IMR-90 (cell line): Measurements from ENCODE around the gene CAMTA1. TPM values are rescaled to one million over a fixed set of nuclear protein-coding genes. Genes with fewer than 3 reads are reported as not detected.

Experiments
- ATAC-seq: fragments of 200-7000 bp; cut with Tn5 transposase; 2 replicates; pipeline ENCODE4 v1.9.1; 2020; ENCODE audit warnings: low read depth, mild to moderate bottlenecking, moderate library complexity
- BruUV-seq: library from RNA; stranded (reverse); fragments of 400-500 nt; replicated peaks from 2 replicates; lab custom pipeline; 2021; lab: Mats Ljungman, UMichigan
- CTCF ChIA-PET: fragments of 300-600 bp; formaldehyde crosslinking; extraction: SDS; loops from one replicate; lab custom pipeline; 2021; ENCODE audit warnings: antibody characterized with exemption; lab: Yijun Ruan, JAX
- POLR2A ChIA-PET: fragments of 300-600 bp; sonication (Branson Sonifier 250); formaldehyde crosslinking; loops from one replicate; lab custom pipeline; 2022; ENCODE audit warnings: antibody characterized with exemption; ENCODE audit not compliant: unreplicated experiment; lab: Charles Lee
- DNase-seq: peaks from one replicate; pipeline ENCODE4 v3.0.0; 2013
- H2AFZ ChIP-seq: replicated peaks from 2 replicates; pipeline ENCODE3; 2013; ENCODE audit warnings: low read length, mild to moderate bottlenecking; ENCODE audit not compliant: poor library complexity
- H2AK5ac ChIP-seq: 2 replicates; pipeline ENCODE4 v1.6.1; 2013; ENCODE audit warnings: low read depth, low read length, inconsistent platforms
- H2AK9ac ChIP-seq: replicated peaks from 2 replicates; pipeline ENCODE3; 2013; ENCODE audit warnings: mild to moderate bottlenecking, low read depth, low read length, moderate library complexity; ENCODE audit not compliant: poor library complexity
- H2BK120ac ChIP-seq: 2 replicates; pipeline ENCODE4 v1.6.1; 2013; ENCODE audit warnings: low read depth, low read length, inconsistent platforms
- H2BK15ac ChIP-seq: 3 replicates; pipeline ENCODE4 v1.6.1; 2013; ENCODE audit warnings: low read depth, low read length, inconsistent platforms
- H2BK20ac ChIP-seq: 2 replicates; pipeline ENCODE4 v1.6.1; 2013; ENCODE audit warnings: low read depth, mild to moderate bottlenecking, inconsistent platforms, low read length, moderate library complexity
- H2BK5ac ChIP-seq: 2 replicates; pipeline ENCODE4 v1.6.1; 2013; ENCODE audit warnings: mild to moderate bottlenecking, low read depth, low read length, inconsistent platforms; ENCODE audit not compliant: poor library complexity, severe bottlenecking
- H3K14ac ChIP-seq: replicated peaks from 2 replicates; pipeline ENCODE4 v1.6.1; 2013; ENCODE audit warnings: low read depth, low read length, inconsistent platforms
- H3K18ac ChIP-seq: 2 replicates; pipeline ENCODE4 v1.6.1; 2013; ENCODE audit warnings: low read depth, low read length, control low read depth
- H3K23ac ChIP-seq: 2 replicates; pipeline ENCODE4 v1.6.1; 2013; ENCODE audit warnings: low read depth, low read length, inconsistent platforms
- H3K27ac ChIP-seq: 2 replicates; pipeline ENCODE4 v1.5.1; 2013; ENCODE audit warnings: mild to moderate bottlenecking, control low read depth, low read length; ENCODE audit not compliant: insufficient read depth
- H3K27me3 ChIP-seq: 2 replicates; pipeline ENCODE4 v1.6.1; 2013; ENCODE audit warnings: low read length; ENCODE audit not compliant: control insufficient read depth, insufficient read depth
- H3K36me3 ChIP-seq: 2 replicates; pipeline ENCODE4 v1.6.1; 2013; ENCODE audit warnings: low read length, mixed read lengths; ENCODE audit not compliant: control insufficient read depth, insufficient read depth
- H3K4ac ChIP-seq: 2 replicates; pipeline ENCODE4 v1.6.1; 2013; ENCODE audit warnings: low read depth, low read length, inconsistent platforms
- H3K4me1 ChIP-seq: 2 replicates; pipeline ENCODE4 v1.6.1; 2013; ENCODE audit warnings: low read length, mixed read lengths; ENCODE audit not compliant: control insufficient read depth, insufficient read depth
- H3K4me2 ChIP-seq: 2 replicates; pipeline ENCODE4 v1.6.1; 2013; ENCODE audit warnings: low read depth, mild to moderate bottlenecking, control low read depth, low read length, moderate library complexity
- H3K4me3 ChIP-seq: 2 replicates; pipeline ENCODE4 v1.5.1; 2013; ENCODE audit warnings: low read depth, mild to moderate bottlenecking, control low read depth, low read length, moderate library complexity; ENCODE audit not compliant: insufficient read depth
- H3K56ac ChIP-seq: 2 replicates; pipeline ENCODE4 v1.6.1; 2013; ENCODE audit warnings: low read length, inconsistent platforms; ENCODE audit not compliant: insufficient read depth; ENCODE audit errors: extremely low read depth
- H3K79me1 ChIP-seq, 2 experiments: 2 replicates each; pipeline ENCODE4 v1.6.1; 2013; ENCODE audit warnings: low read length in 2 of 2, inconsistent platforms in 1 of 2, low read depth in 1 of 2
- H3K9ac ChIP-seq: 2 replicates; pipeline ENCODE4 v1.6.1; 2013; ENCODE audit warnings: low read depth, low read length, control low read depth
- H3K9me1 ChIP-seq: 2 replicates; pipeline ENCODE4 v1.6.1; 2013; ENCODE audit warnings: low read length, inconsistent platforms; ENCODE audit not compliant: insufficient read depth
- H3K9me3 ChIP-seq: 2 replicates; pipeline ENCODE4 v1.6.1; 2013; ENCODE audit warnings: low read length; ENCODE audit not compliant: control insufficient read depth, insufficient read depth
- H4K20me1 ChIP-seq: 2 replicates; pipeline ENCODE4 v1.6.1; 2013; ENCODE audit warnings: low read length, inconsistent platforms; ENCODE audit not compliant: insufficient read depth
- H4K5ac ChIP-seq: 2 replicates; pipeline ENCODE4 v1.6.1; 2013; ENCODE audit warnings: mild to moderate bottlenecking, low read depth, low read length, control low read depth
- H4K8ac ChIP-seq, 2 experiments: 2 replicates each; pipeline ENCODE4 v1.6.1; 2013; ENCODE audit warnings: low read depth in 2 of 2, low read length in 2 of 2, control low read depth in 1 of 2, inconsistent platforms in 1 of 2
- H4K91ac ChIP-seq: 2 replicates; pipeline ENCODE4 v1.6.1; 2013; ENCODE audit warnings: low read depth, low read length, inconsistent platforms; ENCODE audit not compliant: insufficient read depth
- BHLHE40 ChIP-seq: fragments of 150-350 bp; IDR thresholded peaks from 2 replicates; pipeline ENCODE4 v1.6.1; 2016; ENCODE audit warnings: mild to moderate bottlenecking, low read depth, low read length
- CEBPB ChIP-seq: IDR thresholded peaks from 2 replicates; pipeline ENCODE4 v1.6.1; 2012; ENCODE audit warnings: low read depth, low read length, improper control_type of control experiment
- CTCF ChIP-seq: conservative IDR thresholded peaks from 2 replicates; pipeline ENCODE4 v1.5.1; 2012; ENCODE audit warnings: mild to moderate bottlenecking, low read depth, low read length, improper control_type of control experiment
- FOS ChIP-seq: fragments of 150-350 bp; IDR thresholded peaks from 2 replicates; pipeline ENCODE4 v1.6.1; 2016; ENCODE audit warnings: low read depth, low read length
- MAFK ChIP-seq: IDR thresholded peaks from 2 replicates; pipeline ENCODE4 v1.6.1; 2012; ENCODE audit warnings: low read depth, low read length, improper control_type of control experiment
- MXI1 ChIP-seq: IDR thresholded peaks from 2 replicates; pipeline ENCODE4 v1.6.1; 2012; ENCODE audit warnings: low read depth, mild to moderate bottlenecking, low read length, moderate library complexity, borderline replicate concordance
- RAD21 ChIP-seq: IDR thresholded peaks from 2 replicates; pipeline ENCODE4 v1.6.1; 2012; ENCODE audit warnings: low read length, improper control_type of control experiment
- RFX5 ChIP-seq: IDR thresholded peaks from 2 replicates; pipeline ENCODE4 v1.8.0; 2012; ENCODE audit warnings: low read depth, mild to moderate bottlenecking, low read length, moderate library complexity
- SMC3 ChIP-seq: fragments of 150-350 bp; IDR thresholded peaks from 2 replicates; pipeline ENCODE4 v1.6.1; 2016; ENCODE audit warnings: low read depth, mild to moderate bottlenecking, antibody characterized with exemption, low read length, moderate library complexity
- WGBS, 2 experiments: methylation state at CpG; one replicate each; pipeline versions ENCODE4 v1.1.5 to v1.1.7; 2013; ENCODE audit warnings: missing lambda C conversion rate in 2 of 2; ENCODE audit not compliant: insufficient read length in 1 of 2; ENCODE audit errors: extremely low coverage in 2 of 2; 5-methylcytosine and 5-hydroxymethylcytosine counted together
- dilution Hi-C: fragments of 300-500 bp; cut with HindIII; formaldehyde crosslinking; loops from one replicate; pipeline ENCODE4 v1.14.3; 2018; ENCODE audit warnings: low sequenced_read_pairs; ENCODE audit not compliant: unreplicated experiment
- in situ Hi-C: fragments of 300-500 bp; cut with MboI; formaldehyde crosslinking; loops from 3 replicates; pipeline ENCODE4 v1.14.3; 2019; ENCODE audit warnings: low sequenced_read_pairs, inconsistent platforms, mixed read lengths
- intact Hi-C: fragments of 100-400 bp; cut with micrococcal nuclease; formaldehyde crosslinking; loops from 2 replicates; pipeline ENCODE4 v1.10.0; 2022
- polyA plus RNA-seq, 3 experiments: library from polyadenylated mRNA; depleted of rRNA; stranded (reverse); fragments of >200 nt; gene quantifications; 2 replicates each; pipeline ENCODE4 v1.2.3, GENCODE V29; 2012; ENCODE audit warnings: low replicate concordance in 1 of 3
- total RNA-seq: library from RNA; depleted of rRNA; stranded (reverse); fragments of >200 nt; gene quantifications from 2 replicates; pipeline ENCODE4 v1.2.3, GENCODE V29; 2012
- TF ChIP-seq, protein P1 (sequence below): fragments of 150-350 bp; IDR thresholded peaks from 2 replicates; pipeline ENCODE4 v1.6.1; 2016; ENCODE audit warnings: low read depth, mild to moderate bottlenecking, low read length, moderate library complexity, borderline replicate concordance
- TF ChIP-seq, protein P2 (sequence below): fragments of 150-350 bp; IDR thresholded peaks from 2 replicates; pipeline ENCODE4 v1.6.1; 2017; ENCODE audit warnings: mild to moderate bottlenecking, antibody characterized with exemption, low read length, low read depth

Gene CAMTA1
- total and polyA plus RNA-seq, 2 of the 4 experiments (the other 2 are of a cell fraction), result 35.5 to 74.3 TPM

GRCh38 chr1:7456722-7457082 is 671.4 kb downstream of the CAMTA1 start:
- no CpG with 5 or more reads among the region's 17 CpGs for WGBS, 2 experiments
- H3K4ac ChIP-seq, result no peak overlapping the region
- H3K4me3 ChIP-seq, result no peak overlapping the region
- no peak overlapping the region for H2AK9ac ChIP-seq
- no peak overlapping the region for H3K9ac ChIP-seq
- no peaks in the 10 kb centered on the region for H3K36me3 ChIP-seq
- H3K27ac ChIP-seq, result no peak overlapping the region
- H2AK5ac ChIP-seq, result no peak overlapping the region
- no peak overlapping the region for H2BK5ac ChIP-seq
- TF ChIP-seq FOS (no peak), MXI1 (no peak), MAFK (no peak), BHLHE40 (no peak), CEBPB (no peak), RFX5 (no peak), SMC3 (no peak), RAD21 (no peak), CTCF (no peak)
- TF ChIP-seq, protein P1, sequence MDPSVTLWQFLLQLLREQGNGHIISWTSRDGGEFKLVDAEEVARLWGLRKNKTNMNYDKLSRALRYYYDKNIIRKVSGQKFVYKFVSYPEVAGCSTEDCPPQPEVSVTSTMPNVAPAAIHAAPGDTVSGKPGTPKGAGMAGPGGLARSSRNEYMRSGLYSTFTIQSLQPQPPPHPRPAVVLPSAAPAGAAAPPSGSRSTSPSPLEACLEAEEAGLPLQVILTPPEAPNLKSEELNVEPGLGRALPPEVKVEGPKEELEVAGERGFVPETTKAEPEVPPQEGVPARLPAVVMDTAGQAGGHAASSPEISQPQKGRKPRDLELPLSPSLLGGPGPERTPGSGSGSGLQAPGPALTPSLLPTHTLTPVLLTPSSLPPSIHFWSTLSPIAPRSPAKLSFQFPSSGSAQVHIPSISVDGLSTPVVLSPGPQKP, result no peak
- TF ChIP-seq, protein P2, sequence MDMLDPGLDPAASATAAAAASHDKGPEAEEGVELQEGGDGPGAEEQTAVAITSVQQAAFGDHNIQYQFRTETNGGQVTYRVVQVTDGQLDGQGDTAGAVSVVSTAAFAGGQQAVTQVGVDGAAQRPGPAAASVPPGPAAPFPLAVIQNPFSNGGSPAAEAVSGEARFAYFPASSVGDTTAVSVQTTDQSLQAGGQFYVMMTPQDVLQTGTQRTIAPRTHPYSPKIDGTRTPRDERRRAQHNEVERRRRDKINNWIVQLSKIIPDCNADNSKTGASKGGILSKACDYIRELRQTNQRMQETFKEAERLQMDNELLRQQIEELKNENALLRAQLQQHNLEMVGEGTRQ, result no peak
- H4K5ac ChIP-seq, result no peak overlapping the region
- no TSS peak for BruUV-seq
- H3K23ac ChIP-seq, result no peak overlapping the region
- no peak for ATAC-seq
- H3K9me1 ChIP-seq, result no peaks in the 10 kb centered on the region
- DNase-seq, result no peak
- H3K18ac ChIP-seq, result no peak overlapping the region
- no peak overlapping the region for H3K4me2 ChIP-seq
- no peaks in the 10 kb centered on the region for H3K27me3 ChIP-seq
- no peak overlapping the region for H2BK120ac ChIP-seq
- in situ Hi-C loops, result no loop called here
- no peak overlapping the region for H2AFZ ChIP-seq
- no peak overlapping the region for H4K8ac ChIP-seq
- no peak overlapping the region for H2BK20ac ChIP-seq
- ChIA-PET POLR2A (no interaction called here), CTCF (interaction anchor here (1.8 kb wide), 1 partner anchor 14 kb away, joined by 4 read pairs; no protein-coding TSS in a partner anchor)
- no peaks in the 10 kb centered on the region for H3K79me1 ChIP-seq
- dilution Hi-C loops, result no loop called here
- H3K4me1 ChIP-seq, result no peaks in the 10 kb centered on the region
- no peak overlapping the region for H3K56ac ChIP-seq
- H4K20me1 ChIP-seq, result no peaks in the 10 kb centered on the region
- intact Hi-C loops, result no loop called here
- no peak overlapping the region; the same call in 2 of the 3 replicates for H2BK15ac ChIP-seq
- no peaks in the 10 kb centered on the region for H3K9me3 ChIP-seq
- H4K91ac ChIP-seq, result no peak overlapping the region
- H3K14ac ChIP-seq, result no peak overlapping the region
